ENCODE data around the gene HES3.

HES3 gene

GRCh38 chr1:6265151-6265550 lies 21.2 kb downstream of the HES3 start:
- DNase-seq, result no peak

- no peak for DNase-seq
These were observed 22.7 kb downstream of the HES3 start for GRCh38 chr1:6266641-6267040.

- no peak for DNase-seq
These were observed 23.8 kb downstream of the HES3 start for GRCh38 chr1:6267686-6268322.

- DNase-seq, result no peak
These were observed 24.4 kb downstream of the HES3 start for GRCh38 chr1:6268415-6268814.

- DNase-seq, result no peak
These were observed 25.3 kb downstream of the HES3 start for GRCh38 chr1:6269296-6269695.

- DNase-seq, result no peak
These were observed 25.9 kb downstream of the HES3 start for GRCh38 chr1:6269720-6270400.

- no peak for DNase-seq
These were observed 26.4 kb downstream of the HES3 start for GRCh38 chr1:6270401-6270800.

GRCh38 chr1:6271006-6271405 lies 27.0 kb downstream of the HES3 start:
- DNase-seq, result no peak

GRCh38 chr1:6271554-6271953 lies 27.6 kb downstream of the HES3 start:
- no peak for DNase-seq

GRCh38 chr1:6272452-6272851 lies 28.5 kb downstream of the HES3 start:
- no peak for DNase-seq

GRCh38 chr1:6272868-6273267 lies 28.9 kb downstream of the HES3 start:
- DNase-seq, result no peak

GRCh38 chr1:6273380-6273891 lies 29.5 kb downstream of the HES3 start:
- no peak for DNase-seq

GRCh38 chr1:6274102-6274501 lies 30.1 kb downstream of the HES3 start:
- DNase-seq, result no peak

- no peak for DNase-seq
These were observed 30.7 kb downstream of the HES3 start for GRCh38 chr1:6274622-6275139.

GRCh38 chr1:6275826-6276782 lies 32.1 kb downstream of the HES3 start:
- no peak for DNase-seq

GRCh38 chr1:6276811-6277555 lies 33.0 kb downstream of the HES3 start:
- DNase-seq, result no peak

GRCh38 chr1:6278263-6278662 lies 34.3 kb downstream of the HES3 start:
- DNase-seq, result no peak

- no peak for DNase-seq
These were observed 35.1 kb downstream of the HES3 start for GRCh38 chr1:6279066-6279465.

- DNase-seq, result no peak
These were observed 35.8 kb downstream of the HES3 start for GRCh38 chr1:6279613-6280383.

GRCh38 chr1:6280761-6281451 lies 36.9 kb downstream of the HES3 start:
- DNase-seq, result no peak

Measured in CD4-positive, alpha-beta T cell treated with Interferon alpha-2 for 1 hour (primary cell).